Measurements from ENCODE around the gene ERN2. TPM values are rescaled to one million over a fixed set of nuclear protein-coding genes. Genes with fewer than 3 reads are reported as not detected.
A peak's percentile ranks its signal among the peaks of the same experiment; 100 is the strongest.

The ERN2 gene
- total and polyA plus RNA-seq, 2 of the 13 experiments (the other 11 are each of a cell fraction or from before 2014, with no cell fraction given): 2.2 to 3.5 TPM

DNA sequence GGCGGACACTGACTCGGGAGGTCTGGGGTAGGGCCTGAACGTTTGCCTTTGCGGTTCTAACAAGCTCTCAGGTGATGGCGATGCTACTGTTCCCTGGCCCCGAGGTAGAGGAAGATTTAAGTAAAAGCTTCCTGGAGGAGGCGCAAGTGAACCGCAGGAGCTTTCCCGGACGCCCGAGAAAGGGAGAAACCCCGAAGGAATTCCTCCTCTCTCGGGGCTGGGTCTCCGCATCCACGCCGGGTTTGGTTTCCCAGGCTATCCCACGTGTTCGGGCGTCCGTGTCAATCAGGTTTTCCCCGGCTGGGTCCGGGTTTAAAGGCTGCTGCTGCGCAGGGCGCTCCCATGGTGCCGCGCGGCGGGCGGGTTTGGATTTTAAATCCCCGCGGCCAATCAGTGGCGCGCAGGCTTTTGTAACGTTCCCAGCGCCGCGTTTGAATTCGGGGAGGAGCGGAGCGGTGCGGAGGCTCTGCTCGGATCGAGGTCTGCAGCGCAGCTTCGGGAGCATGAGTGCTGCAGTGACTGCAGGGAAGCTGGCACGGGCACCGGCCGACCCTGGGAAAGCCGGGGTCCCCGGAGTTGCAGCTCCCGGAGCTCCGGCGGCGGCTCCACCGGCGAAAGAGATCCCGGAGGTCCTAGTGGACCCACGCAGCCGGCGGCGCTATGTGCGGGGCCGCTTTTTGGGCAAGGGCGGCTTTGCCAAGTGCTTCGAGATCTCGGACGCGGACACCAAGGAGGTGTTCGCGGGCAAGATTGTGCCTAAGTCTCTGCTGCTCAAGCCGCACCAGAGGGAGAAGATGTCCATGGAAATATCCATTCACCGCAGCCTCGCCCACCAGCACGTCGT is 34.4 kb downstream of the ERN2 start, which contains the start of gene PLK1 (continued):
- TF ChIP-seq KIAA2018 (CRISPR knock-in tag; IDR thresholded peaks at IDR 0.05; ENCODE audit: borderline replicate concordance): no peak
- TF ChIP-seq NR3C1 (CRISPR knock-in tag; IDR thresholded peaks at IDR 0.05): 0 out of 2 replicates have a peak, but pooled peaks have one; percentile 2
- peak; percentile 99 for TF ChIP-seq FOXM1 (CRISPR knock-in tag; IDR thresholded peaks at IDR 0.05)
- peak; percentile 42 for TF ChIP-seq MED8 (CRISPR knock-in tag; IDR thresholded peaks at IDR 0.05; ENCODE audit: insufficient replicate concordance)
- peak; percentile 71; the same call in 1 of the 2 replicates for TF ChIP-seq CHD2 (IDR thresholded peaks at IDR 0.05; ENCODE audit: low read depth, low read length)
- peak; percentile 100 for TF ChIP-seq THYN1 (CRISPR knock-in tag; IDR thresholded peaks at IDR 0.05; ENCODE audit: borderline replicate concordance, low read depth)
- TF ChIP-seq ZBTB2 (CRISPR knock-in tag; IDR thresholded peaks at IDR 0.05; ENCODE audit: low read depth): peak; percentile 99
- TF ChIP-seq ARID3A (IDR thresholded peaks at IDR 0.05; ENCODE audit: low read depth, low read length): 0 out of 2 replicates have a peak, but pooled peaks have one; percentile 11
- peak; percentile 83; the same call in 1 of the 2 replicates for TF ChIP-seq RFXAP (CRISPR knock-in tag; IDR thresholded peaks at IDR 0.05; ENCODE audit: borderline replicate concordance)
- no peak for TF ChIP-seq SRSF9 (IDR thresholded peaks at IDR 0.05; ENCODE audit: borderline replicate concordance, insufficient read depth, low read depth, low read length, poor library complexity, severe bottlenecking)
- 0 out of 2 replicates have a peak, but pooled peaks have one; percentile 42 for TF ChIP-seq BRD4 (CRISPR knock-in tag; IDR thresholded peaks at IDR 0.05)
- TF ChIP-seq NR2C2 (CRISPR knock-in tag; IDR thresholded peaks at IDR 0.05; ENCODE audit: borderline replicate concordance): peak; percentile 72
- TF ChIP-seq MTF1 (CRISPR knock-in tag; IDR thresholded peaks at IDR 0.05): no peak
- no peak for TF ChIP-seq ZNF225 (CRISPR knock-in tag; IDR thresholded peaks at IDR 0.05)
- TF ChIP-seq PITX1 (CRISPR knock-in tag; IDR thresholded peaks at IDR 0.05): peak; percentile 66; the same call in 1 of the 2 replicates
- TF ChIP-seq JDP2 (CRISPR knock-in tag; IDR thresholded peaks at IDR 0.05; ENCODE audit: borderline replicate concordance): peak; percentile 99

Measured in HepG2 (cell line).